EH (cell line): Measurements from ENCODE around the gene CD3E.
A peak's percentile ranks its signal among the peaks of the same experiment; 100 is the strongest.

Experiments
- DNase-seq: peaks from one replicate; pipeline ENCODE4 v3.0.0-alpha.2; 2015; ENCODE audit warnings: low read depth

CD3E gene

DNA sequence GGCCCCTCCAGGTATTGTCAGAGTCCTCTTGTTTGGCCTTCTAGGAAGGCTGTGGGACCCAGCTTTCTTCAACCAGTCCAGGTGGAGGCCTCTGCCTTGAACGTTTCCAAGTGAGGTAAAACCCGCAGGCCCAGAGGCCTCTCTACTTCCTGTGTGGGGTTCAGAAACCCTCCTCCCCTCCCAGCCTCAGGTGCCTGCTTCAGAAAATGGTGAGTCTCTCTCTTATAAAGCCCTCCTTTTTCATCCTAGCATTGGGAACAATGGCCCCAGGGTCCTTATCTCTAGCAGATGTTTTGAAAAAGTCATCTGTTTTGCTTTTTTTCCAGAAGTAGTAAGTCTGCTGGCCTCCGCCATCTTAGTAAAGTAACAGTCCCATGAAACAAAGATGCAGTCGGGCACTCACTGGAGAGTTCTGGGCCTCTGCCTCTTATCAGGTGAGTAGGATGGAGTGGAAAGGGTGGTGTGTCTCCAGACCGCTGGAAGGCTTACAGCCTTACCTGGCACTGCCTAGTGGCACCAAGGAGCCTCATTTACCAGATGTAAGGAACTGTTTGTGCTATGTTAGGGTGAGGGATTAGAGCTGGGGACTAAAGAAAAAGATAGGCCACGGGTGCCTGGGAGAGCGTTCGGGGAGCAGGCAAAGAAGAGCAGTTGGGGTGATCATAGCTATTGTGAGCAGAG is at the start of gene CD3E:
CD3E (plus strand) TSS at position 163 of the 681 bp plus-strand sequence; CDS start at position 386, 223 bp downstream.
- no peak for DNase-seq

DNA sequence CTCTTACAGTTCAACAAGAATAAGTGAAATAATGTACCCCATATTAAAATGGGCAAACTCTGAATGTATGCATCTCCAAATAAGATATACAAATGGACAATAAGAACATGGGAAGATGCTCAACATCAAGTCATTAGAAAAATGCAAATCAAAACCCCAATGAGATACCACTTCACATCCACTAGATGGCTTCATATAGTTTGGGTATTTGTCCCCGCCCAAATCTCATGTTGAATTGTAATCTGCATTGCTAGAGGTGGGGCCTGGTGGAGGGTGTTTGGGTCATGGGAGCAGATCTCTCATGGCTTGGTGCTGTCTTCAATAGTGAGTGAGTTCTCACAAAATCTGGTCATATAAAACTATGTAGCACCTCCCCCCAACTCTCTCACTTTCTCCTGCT is 46.1 kb upstream of the CD3E start:
- no peak for DNase-seq

DNA sequence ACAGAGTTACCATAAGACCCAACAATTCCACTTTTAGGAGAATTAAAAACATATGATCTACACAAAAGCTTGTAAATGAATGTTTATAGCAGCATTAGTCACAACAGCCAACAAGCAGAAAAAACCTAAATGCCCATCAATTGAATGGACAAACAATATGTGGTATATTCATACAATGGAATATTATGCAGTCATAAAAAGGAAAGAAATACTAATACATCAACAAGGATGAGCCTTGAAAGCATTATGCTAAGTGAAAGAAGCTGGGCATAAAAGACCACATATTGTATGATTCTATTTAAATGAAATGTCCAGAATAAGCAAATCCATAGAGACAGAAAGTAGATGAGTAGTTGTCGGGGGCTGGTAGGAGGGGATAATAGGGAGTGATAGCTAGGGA is 45.4 kb upstream of the CD3E start:
- no peak for DNase-seq

DNA sequence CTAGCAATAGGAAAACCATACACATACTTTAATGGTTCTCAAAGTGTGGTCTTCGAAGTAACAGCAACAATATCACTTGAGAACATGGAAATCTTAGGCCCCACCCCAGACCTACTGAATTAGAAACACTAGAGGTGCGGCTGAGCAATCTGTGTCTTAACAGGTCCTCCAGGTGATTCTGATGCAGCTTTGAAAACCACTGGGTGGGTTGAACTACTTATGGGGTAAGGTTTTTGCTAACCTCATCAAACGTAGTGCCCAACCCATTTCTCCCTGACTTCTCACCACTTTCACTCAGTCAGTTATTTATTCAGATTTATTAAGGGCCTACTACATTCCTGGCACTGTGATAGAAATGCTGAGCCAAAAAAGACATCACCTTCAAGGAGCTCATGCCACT is 44.2 kb upstream of the CD3E start:
- no peak for DNase-seq

DNA sequence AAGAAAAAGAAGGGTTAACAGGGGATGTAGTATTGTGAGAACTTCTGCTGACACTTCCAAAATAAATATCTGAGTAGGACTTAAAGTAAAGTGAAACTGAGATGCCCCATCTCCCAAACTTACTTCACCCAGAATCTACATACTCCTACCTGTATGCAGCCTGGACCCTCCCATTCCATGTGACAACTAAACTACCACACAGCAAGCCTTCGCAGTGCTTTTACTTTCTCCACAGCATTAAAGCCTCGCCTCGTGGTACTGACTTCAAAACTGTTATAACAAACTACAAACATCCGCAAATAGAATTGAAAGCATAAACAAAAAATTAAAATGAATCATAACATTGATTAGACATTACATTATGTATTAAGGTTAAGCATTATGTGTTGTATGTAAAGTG is 41.4 kb upstream of the CD3E start:
- no peak for DNase-seq

DNA sequence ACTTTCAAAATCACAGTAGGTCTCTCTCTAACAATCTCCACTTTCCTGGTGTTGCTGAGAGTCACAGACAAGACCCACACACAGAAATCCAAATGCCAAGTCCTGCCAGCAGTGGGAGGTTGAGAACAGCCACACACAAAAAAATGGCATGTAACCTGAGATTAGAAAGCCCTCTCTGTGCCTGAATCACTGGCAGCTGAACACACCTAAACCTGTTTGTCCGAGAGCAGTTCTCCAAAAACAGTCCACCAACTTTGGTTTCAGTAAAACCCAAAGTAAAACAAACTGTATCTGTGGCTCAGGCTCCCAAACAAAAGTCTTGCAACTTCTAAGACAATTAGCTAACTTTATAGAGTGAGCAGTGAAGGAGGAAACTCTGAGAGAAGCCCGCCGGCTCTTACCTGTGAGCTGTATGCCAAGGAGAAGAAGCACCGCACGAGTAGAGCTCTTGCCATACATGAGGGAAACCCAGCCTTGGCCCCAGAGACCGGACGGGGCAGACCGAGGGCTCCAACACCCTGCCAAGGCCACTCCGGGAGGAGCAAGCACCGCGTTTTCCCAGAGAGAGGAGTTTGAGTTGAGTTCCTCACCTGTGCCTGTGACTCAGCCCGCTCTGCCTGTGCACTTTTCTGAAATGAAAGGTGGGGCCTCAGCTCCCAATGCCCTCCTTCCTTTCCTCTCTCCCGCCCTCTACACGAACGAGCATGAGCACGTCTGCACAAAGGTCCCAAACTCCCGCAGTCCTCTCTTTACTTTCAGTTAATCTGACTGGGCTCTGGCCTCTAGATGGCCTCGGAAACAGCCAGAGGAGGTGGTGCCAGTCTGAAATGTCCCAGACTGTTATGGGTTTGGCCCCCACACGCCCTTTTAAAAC is 40.6 kb upstream of the CD3E start, which contains the start of gene MPZL2:
MPZL2 (minus strand) TSS at position 603 of the 874 bp plus-strand sequence; CDS start at position 459, 144 bp downstream.
- no peak for DNase-seq

DNA sequence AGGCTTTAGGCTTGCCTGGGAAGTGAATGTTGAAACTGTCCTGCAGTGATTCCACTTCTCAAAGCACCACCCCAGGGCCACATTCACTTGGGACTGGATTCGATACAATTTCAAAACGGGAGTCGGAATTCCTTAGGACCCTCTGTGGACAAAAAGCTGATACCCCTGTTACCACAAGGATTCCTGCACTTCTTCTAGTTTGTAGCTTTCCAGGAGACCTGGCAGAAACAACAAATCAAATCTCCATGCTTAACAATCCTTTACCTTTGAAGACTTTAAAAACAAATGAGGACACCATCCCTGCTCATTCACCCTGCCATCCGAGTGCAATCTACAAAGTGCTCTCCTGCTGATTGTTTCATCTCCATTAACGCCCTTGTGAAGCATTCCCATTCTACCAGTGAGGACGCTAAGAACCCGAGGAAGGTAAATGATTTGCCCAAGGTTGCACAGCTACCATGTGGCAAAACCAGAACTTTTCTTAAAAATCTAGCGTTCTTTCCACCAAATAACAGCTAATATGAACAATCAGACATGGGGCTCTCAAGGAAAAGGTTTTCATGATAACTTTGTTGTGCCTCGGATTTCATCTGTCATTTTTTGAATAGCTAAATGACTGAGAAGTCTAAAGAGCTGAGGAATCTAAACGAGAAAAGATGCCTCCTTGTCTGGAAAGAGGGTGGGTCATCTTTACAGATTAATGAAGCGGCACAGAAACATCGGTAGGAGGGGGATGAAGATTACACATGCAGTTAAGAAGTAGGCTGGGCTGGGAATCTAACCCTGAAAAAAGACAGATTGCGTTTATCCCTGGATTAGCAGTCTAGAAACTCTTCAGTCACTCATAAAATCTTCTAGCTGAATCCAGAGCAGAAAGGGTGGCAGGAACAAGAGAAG is 39.7 kb upstream of the CD3E start:
- no peak for DNase-seq

DNA sequence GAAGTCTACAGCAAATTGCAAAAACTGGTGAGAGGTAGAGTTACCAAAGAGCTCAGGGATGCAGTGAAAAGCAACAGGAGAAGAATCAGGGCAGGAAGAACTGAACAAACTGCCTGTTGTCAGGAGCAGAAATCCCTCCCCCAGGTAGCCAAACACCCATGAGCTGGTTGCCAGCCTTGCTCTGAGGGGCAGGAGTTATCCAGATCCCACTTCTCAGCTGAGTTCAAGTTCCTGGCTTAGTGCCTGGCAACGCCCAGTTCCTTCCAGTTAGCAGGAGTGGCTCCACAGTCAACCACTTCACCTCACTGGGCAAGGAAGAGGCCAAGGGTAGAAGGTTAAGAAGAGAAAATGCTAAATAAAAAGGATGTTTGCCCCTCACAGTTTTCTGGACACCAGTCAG is 38.6 kb upstream of the CD3E start:
- no peak for DNase-seq

DNA sequence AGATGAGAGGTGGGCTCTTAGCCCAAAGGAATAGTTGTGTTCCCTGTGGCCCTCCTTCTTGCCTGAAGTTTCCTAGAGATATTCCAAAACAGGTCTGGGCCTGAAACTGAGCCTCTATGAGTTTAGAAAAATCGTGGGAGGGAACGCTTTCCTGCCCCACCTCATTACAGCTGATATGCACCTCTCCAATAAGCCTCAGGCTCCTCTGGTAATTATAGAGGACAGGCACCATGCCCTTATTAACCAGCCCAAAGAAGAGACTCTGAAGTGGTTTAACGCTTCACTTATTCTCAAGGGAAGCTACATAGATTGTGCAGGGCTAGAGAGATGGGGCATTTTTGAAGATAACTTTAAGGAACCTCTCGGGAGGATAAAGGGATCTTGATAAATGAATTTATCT is 37.0 kb upstream of the CD3E start:
- no peak for DNase-seq

DNA sequence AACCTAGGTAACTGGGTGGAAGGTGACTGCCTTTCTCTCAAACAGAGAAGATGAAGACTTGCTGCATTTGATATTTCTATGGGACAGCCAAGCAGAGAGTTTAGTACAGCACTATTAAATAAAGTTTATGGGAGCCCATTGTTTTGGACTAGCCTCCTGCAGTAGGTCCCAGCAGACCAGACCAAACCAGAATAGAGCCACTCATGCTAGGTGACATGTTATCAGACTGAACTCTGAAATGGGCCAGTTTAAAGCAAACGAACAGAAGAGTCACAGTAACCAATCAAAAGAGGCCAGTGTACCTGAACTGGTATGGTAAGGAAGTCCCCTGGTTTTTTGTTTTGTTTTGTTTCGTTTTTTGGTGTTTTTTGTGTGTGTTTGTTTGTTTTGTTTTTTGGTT is 32.5 kb upstream of the CD3E start:
- DNase-seq, result no peak

GRCh38 chr11:118274186-118274585 is 30.3 kb upstream of the CD3E start:
- DNase-seq, result no peak

DNA sequence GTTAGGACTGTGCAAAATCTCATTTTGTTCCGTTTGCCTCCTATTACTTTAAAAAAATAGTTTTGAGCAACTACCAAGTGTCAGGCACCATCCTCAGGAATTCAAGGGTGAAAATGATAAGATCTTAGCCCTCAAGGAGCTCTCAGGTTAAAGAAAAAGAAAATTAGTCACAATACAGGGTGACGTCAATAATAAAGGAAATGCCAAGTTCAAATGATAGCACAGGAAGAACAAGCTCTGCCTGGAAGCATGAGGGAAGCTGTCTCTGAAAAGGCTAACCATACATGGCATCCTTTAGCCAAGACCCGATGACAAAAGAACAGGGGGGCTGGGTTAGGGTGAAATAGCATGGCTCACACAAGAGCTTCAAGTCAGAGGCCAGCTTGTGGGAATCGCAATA is 29.4 kb upstream of the CD3E start:
- DNase-seq, result peak; percentile 66

GRCh38 chr11:118276422-118276821 is 28.1 kb upstream of the CD3E start:
- DNase-seq, result no peak

- DNase-seq, result peak; percentile 28
Measured at GRCh38 chr11:118277312-118277711, 27.2 kb upstream of the CD3E start.

DNA sequence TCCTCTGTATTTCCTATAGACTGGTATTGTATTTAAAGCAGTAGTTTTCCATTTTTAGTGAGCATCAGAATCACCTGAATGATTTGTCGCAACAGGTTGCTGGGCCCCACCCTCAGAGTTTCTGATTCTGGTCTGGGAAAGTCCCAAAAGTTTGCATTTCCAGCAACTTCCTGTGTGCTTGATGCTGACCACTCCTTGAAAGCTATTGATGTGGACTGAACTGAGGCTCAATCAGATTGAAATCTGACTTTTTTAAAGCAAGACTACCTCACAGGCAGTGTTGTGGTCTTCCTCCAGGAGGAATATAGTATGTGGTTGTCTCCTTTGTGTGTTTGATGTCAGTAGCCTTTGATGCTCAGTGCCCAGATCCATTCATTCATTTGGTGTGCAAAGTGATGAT is 23.2 kb upstream of the CD3E start:
- DNase-seq, result no peak

GRCh38 chr11:118282606-118283005 is 21.9 kb upstream of the CD3E start:
- DNase-seq, result no peak

DNA sequence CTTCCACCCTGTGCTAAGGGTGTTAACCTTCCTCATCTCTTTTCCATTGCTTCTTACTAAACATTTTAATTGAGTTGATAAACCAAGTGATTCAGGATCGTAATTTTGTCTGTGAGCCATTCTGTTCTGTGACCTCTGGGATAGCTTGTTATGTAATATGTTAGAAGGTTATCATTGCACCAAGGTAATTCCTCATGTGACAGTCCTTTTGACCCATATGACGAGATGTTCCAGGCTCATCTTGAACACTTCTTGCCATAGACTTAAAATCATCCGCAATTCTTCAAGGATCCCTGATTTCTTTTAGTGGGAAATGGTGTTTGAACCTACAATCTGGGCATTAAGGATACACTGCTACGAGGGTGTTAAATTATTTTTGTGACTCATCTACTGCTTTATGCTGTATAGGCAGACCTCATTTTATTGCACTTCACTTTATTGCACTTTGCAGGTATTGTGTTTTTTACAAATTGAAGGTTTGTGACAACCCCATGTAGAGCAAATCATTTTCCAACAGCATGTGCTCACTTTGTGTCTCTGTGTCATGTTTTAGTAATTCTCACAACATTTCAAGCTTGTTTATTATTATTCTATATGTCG is 21.4 kb upstream of the CD3E start:
- DNase-seq, result no peak

DNA sequence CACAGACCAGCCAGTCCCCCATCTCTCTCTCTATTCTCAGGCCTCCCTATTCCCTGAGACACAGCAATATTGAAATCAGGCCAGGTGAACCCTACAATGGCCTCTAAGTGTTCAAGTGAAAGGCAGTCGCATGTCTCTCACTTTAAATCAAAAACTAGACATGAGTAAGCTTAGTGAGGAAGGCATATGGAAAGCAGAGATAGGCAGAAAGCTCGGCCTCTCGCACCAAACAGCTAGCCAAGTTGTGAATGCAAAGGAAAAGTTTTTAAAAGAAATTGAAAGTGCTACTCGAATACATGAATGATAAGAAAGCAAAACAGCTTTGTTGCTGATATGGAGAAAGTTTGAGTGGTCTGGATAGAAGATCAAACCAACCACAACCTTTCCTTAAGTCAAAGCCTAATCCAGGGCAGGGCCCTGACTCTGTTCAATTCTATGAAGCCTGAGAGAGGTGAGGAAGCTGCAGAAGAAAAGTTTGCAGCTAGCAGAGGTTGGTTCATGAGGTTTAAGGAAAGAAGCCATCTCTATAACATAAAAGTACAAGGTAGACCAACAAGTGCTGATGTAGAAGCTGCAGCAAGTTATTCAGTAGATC is 20.7 kb upstream of the CD3E start:
- no peak for DNase-seq

DNA sequence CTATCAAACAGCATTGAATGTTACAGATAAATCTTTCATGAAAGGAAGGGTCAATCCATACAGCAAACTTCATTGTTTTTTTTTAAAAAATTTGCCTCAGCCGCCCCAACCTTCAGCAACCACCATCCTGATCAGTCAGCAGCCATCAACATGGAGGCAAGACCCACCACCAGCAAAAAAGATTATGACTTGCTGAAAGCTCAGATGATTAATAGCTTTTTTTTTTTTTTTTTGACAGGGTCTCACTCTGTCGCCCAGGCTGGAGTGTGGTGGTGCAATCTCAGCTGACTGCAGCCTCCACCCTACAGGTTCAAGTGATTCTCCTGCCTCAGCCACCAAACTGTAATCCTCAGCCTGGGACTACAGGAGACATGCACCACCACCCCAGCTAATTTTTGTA is 18.0 kb upstream of the CD3E start:
- no peak for DNase-seq

GRCh38 chr11:118287006-118287405 is 17.5 kb upstream of the CD3E start:
- DNase-seq, result peak; percentile 37

- no peak for DNase-seq
Measured at GRCh38 chr11:118289401-118289800, 15.1 kb upstream of the CD3E start.

DNA sequence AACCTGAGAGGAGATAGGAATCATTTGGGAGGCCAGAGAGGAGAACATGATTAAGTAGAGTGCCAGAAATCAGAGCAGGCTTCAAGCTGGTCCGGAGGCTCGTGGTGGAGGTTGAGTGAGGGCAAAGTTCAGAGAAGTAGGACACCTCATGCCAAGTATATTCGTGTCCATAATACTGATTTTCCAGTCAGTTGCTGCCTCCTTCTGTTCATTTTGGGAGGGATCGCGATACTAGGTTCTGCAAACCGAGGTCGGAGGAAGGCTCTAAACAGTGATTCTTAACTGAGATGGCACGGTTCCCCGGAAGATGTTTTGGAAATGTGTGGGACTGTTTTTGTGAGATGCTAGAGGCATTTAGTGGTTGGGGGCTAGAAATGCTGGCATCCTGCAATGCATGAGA is 13.6 kb upstream of the CD3E start:
- DNase-seq, result no peak
